Measurements from ENCODE around the gene FAM151B.
"Not testable (repeated sequence)": the region's sequence is repeated elsewhere in the genome, so short reads cannot be mapped to it uniquely, and the experiment has no call there.

The FAM151B gene

DNA sequence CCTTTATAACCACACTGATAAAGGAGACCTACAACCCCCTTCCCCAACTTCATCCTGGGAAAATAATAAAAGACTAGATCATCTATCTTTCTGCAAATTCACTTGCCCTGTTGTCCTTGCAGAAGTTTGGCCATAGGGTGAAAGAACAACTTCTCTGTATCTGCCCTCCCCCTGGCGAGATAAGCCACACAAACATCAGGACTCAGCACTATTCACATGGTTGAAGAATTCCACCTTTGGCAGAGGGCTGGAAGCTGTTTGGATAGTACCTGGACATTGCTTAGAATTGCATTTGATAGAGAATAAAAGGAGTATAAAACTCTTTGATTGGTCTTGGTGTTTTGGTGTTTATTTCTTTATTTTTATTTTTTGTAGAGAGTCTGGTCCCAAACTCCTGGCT lies 16.9 kb downstream of the FAM151B start:
- no peak for FAIRE-seq

DNA sequence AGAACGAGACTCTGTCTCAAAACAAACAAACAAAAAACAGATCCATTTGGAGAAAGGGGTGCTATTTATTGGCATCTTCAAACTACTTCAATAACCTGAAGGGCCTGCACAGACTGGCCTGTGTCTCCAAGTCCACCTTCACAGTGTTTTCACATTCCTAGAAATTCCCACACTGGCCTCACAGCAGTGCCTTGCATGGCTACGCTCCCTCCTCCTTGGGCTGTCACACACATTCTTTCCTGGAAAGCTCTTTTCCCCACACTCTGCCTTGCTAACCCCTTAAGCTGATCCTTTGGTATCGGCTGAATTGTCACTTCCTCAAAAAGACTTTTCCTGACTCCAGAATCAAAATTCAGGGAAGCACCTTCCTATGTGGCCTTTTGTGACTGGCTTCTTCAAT lies 19.8 kb downstream of the FAM151B start:
- FAIRE-seq, result no peak

DNA sequence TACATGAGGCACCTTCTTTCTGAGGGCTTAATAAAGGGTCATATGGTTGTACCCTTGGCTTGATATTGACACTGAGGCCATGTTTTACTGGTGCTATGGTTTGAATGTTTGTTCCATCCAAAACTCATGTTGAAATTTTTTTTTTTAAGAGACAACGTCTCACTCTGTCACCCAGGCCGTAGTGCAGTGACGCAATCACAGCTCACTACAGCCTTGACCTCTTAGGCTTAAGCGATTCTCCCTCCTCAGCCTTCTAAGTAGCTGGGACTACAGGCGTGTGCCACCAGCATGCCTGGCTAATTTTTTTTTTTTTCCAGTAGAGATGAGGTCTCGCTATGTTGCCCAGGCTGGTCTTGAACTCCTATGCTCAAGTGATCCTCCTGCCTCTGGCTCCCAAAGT lies 20.9 kb downstream of the FAM151B start:
- no peak for FAIRE-seq

DNA sequence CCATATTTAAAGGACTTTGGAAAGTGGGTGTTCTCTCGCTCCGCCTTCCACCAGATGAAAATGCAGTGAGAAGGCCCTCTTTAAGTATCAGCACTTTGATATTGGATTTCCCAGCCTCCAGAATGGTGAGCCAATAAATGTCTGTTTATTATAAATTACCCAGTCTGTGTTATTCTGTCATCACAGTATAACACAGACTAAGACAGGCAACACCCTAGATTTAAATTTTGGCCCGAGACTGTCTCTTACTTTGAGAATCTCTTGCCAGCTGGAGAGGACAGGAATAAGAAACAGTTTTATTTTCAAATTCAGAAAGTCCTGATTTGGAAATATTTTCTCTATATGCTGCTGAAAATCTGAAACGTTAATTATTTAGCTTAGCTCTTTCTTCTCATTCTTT lies 21.5 kb downstream of the FAM151B start:
- no peak for FAIRE-seq

DNA sequence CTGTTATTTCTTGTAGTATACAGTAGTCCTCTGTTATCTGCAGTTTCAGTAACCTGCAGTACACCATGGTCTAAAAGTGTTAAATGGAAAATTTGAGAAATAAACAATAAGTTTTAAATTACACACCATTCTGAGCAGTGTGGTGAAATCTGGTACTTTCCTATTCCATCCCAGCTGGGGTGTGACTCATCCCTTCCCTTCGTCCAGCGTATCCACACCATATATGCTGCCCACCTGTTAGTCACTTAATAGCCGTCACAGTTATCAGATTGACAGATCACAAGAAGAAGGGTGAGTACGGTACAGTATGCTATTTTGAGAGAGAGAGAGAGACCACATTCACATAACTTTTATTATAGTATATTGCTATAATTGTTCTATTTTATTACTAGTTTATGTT lies 28.9 kb downstream of the FAM151B start:
- FAIRE-seq, result no peak

DNA sequence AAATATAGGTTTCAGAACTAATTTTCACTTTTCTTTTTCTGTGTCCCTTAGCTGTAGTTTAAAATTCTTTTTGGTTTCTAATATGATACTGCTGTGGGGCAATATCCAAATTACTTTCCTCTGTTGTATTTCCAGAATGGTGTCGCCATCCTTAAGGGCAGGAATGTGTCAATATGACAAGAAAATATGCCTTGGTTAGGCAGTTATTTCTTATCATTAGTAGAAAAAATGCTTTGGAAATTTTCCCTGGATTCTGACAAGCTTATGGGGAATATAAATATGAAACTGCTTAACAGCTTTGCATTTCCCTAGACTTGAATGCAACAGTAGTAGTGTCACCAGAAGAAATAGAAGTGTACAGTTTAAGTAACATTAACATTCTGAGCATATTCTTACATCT lies 52.8 kb downstream of the FAM151B start:
- FAIRE-seq, result no peak

DNA sequence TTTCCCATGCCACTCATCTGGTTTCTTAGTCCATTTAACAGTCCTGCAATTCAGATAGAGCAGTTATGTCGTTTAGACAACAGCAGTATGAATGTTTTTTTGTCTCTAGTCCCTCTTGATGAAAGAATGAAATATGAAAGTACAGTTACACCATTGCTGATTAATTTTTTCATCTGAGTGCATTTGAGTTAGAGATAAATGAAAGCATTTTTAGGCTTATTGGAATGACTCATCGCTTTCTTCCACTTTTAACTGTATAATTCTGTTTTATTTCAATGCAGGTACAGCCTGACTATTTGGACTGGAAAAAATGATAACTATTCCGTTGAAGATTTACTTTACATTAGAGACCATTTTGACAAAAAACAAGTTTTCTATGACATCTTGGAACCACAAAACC lies 53.5 kb downstream of the FAM151B start:
- FAIRE-seq, result no peak

DNA sequence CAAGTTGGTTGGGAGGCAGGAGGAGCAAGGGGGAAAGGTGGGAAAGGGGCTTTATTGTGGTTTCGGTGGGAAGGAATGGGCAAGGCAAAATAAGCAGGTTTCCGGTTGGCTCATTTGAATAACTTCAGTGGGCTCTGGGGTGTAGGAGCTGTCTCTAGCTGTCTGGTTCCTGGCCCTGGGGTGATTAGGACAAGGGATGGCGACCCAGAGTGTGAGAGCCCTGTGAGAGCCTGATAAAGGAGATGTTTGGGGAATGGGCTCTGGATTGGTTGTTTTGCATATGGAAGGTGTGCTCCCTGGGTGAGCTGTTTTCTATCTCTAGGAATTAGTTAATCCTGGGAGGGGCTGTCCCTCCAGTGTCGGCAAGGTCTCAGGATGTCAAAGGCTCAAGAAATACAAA lies 66.7 kb downstream of the FAM151B start:
- no peak for FAIRE-seq

DNA sequence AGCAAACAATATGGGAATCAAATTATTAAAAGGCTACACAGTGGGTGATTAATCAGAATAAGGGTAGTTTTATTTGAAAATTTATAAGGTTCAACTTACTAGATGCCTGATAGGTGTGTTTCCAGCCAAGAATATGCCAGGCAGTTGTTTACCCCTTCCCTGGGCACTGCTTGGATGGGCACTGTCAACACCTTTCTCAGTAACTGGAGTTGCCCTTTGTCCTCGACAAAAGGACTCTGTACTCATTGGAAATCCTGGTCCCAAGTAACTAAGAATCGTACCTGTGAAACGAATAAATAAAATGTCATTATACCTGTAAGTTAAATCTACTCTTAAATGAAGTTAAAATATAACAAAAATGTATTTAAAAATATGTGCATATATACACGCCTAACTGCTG lies 67.2 kb downstream of the FAM151B start:
- no peak for FAIRE-seq

DNA sequence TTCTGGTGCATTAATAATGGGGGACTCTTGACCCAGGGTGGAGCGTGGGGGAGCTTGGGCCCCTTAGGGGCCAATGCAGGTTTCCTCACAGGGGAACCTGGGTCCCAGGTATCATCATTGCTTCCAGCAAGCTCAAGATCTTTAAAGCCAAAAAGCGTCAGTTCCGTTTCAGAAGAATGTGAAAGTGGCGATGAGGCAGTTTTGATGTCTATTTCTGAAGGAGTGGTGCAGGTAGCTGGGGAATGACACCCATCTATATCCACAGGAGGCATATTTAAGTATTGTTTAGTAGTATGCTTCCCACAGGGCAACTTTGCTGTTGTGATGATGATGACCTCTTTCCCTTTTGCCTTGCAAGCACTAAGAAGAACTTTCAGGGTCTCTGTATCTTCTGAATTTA lies 71.3 kb downstream of the FAM151B start:
- no peak for FAIRE-seq

DNA sequence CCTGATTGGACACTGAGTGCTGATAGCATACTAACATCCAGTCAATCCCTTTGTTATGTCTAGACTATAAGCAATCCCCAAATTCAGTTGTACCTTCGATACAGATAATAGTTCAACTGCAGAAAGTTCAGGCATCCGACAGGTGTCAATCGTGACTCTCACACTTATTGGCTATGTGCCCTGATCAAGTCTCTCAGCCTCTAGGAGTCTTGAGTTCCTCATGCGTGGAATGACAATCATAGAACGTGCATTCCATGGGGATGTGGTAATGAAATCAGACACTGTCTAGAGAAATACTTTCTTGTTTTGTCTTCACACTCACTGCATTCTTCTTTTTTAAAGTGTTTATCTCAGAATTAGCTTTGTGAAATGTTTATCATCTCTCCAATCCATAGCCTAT lies 77.4 kb downstream of the FAM151B start:
- no peak for FAIRE-seq

DNA sequence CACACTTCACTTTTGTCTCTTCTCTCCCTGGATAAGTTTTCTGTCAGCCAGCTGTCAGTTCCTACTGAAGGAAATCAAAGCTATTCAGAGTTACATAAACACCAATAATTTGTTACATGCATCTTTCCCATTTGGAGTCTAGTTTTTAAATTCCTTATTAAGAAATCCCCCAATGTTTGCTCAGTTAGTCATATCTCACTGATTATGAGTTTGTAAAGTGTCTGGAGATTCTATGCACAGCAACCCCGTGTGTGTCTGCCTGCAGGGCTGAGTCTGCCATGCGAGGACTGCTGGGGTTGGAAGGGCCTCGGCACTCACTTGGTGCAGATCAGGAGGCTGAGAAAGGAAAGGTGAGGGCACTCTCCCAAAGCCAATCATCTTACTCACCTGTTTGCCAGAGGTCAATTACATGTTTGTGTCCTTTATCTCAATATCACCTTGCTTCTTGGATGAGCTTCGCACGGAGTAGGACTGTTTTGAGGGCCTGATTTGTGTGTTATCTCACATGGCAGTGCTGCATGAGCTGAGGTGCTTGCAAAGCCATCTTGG lies 78.9 kb downstream of the FAM151B start:
- no peak for FAIRE-seq

DNA sequence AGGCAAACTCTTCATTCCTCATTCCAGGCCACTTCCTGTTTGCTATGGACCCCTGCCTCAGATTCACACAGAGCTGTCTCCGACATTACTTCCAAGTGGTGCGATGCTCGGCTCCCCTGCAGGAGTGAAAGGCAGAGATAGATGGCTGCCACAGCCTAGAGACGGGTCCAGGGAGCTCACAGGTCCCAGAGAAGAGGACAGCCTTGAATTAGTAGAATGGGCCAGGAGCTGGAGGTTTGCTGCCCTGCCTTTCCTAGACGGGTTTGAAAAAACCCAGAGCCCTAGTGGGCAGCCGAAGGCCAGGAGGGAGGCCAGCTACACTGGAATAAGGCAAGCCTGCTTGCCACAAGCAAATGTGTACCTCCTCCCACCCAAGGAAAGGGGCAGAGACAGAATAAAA lies 80.4 kb downstream of the FAM151B start:
- no peak for FAIRE-seq

DNA sequence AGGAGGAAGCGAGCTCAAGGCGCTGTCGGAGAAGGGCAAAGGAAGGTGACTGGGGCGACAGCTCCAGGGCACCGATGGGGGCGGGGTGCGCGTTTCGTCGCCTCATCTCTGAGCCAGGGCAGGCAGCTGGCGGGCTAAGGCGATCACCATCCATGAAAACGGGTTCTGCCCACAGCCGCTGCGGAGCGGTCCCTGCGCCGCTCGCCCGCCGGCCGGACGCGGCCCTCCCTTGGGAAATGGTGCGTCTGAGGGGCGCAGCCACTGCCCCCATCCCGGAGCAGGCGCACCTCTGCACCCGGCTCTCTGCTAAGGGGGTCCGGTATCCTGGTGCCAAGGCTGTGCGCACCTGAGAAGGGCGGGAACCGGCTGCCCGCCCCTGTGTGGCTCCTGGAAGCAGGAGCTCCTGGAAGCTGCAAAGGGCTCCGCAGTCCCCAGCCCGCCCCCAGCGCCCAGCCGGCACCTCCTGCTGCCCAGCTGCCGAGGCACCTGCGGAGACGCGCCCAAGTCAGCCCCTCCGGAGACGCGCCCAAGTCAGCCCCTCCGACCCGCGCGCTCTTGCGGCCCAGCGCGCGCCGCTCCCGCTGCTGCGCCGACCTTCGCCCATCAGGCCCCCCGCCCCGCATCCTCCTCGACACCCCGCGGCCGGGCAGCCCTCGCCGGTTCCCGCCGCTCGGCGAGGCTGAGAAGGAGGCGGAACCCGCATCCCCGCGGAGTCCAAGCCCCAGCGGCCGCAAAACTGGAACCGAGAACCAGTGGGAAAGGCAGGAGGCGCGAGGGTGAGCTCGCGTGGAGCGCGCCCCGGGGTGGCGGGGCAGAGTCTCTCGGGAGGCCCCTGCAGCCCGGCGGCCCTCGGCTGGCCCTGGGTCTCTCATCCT lies 81.4 kb downstream of the FAM151B start:
- no peak for FAIRE-seq

DNA sequence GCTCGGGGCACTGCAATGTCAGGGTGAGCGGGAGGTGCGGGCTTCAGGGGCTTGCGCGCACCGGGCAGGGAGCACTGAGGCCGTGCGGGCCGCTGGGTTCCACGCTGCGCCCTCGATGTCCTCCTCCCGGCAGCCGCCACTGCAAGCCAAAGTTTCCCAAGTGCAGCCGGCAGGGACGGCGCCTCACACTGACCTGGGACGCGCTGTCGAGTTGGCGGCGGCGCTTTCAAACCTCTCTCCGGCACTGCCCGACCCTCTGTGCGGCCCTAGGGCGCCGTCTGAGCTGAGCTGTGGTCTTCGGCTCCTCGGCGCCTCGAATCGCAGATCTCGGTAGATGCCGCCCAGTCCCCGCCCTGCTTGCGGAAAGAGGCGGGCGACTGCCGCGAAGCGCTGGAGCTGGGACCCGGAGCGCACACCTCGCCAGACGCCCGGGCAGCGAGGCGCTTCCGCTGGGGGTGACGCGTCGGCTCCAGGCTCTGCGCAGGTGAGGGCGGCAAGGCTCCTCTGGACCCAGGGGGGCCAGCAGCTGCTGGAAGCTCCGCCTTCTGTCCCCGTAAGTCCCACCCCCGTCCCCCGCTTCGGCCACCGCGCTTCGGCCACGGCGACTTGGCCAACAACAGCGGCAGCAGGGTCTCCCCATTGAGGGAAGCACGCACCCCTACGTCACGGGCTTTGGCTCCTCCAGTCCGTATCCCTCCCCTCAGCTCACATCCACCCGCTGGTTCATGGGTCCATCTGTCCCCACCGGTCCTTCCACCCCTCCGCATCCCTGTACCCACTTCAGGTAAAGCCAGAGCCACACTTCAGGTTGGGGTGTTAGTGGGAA lies 82.3 kb downstream of the FAM151B start, which contains the start of gene ANKRD34B:
ANKRD34B (minus strand) TSS at position 320 of the 826 bp plus-strand sequence. CDS start 10,261 bp downstream, outside the sequence.
- FAIRE-seq, result no peak

DNA sequence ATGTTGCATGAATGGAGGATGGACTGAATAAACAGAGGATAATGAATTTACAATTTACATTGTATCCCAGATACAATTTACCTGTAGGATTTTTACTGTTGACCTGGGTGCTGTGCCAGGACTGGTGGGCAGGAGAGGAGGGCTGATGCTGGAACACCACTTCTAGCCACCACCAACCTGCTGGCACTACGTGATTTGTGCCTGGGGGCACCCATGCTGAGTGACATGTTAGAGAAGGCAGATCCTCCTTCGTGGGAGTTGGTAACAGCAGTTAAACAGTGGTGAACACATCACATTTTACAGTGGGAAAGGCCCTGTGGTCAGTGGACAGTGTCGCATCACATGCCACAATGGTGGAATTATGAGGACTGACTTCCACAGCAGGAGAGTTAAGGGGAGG lies 85.2 kb downstream of the FAM151B start:
- FAIRE-seq, result no peak

DNA sequence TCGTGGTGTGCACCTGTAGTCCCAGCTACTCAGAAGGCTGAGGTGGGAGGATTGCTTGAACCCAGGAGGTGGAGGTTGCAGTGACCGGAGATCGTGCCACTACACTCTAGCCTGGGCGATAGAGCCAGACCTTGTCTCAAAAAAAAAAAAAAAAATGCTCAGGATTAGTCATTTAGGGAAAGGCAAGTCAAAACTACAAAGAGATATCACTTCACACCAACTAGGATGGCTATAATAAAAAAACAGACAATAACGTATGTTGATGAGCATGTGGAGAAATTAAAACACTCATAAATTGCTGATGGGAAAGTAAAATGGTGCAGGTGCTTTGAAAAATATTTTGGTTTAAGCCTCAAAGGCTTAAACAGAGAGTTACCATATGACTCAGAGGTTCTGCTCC lies 88.5 kb downstream of the FAM151B start:
- FAIRE-seq, result no peak

DNA sequence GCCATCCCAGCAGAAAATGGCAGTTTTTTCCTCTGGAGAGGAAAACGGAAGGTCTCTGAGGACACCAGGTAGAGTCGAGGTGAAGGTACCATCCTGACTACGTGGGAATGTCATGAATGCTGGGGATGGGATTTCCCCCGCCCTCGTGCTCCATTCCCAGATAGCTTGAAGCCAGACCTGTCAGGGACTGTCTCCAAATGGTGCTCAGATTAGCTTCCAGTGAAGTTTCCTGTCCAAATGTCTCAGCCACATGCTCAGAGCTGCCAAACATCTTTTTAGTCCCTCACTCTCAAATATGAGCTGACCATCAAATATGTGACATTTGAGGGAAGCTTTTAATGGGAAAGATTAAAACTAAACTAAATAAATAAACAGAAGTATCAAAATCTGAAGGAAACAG lies 89.8 kb downstream of the FAM151B start:
- FAIRE-seq, result no peak

DNA sequence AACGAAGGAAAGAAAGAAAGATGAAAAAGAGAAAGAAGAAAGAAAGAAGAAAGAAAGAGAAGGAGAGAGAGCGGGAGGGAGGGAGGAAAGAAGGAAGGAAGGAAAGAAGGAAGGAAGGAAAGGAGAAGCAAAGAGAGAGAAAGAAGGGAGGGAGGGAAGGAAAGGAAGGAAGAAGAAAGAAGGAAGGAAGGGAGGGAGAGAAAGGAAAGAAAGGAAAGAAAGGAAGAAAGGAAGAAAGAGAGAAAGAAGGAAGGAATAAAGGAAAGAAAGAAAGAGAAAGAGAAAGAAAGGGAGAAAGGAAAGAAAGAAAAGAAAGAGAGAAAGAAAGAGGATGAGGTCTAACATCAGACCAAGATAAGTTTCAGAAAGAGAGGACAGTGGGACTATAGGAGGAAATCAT lies 91.2 kb downstream of the FAM151B start:
- FAIRE-seq, result no peak

DNA sequence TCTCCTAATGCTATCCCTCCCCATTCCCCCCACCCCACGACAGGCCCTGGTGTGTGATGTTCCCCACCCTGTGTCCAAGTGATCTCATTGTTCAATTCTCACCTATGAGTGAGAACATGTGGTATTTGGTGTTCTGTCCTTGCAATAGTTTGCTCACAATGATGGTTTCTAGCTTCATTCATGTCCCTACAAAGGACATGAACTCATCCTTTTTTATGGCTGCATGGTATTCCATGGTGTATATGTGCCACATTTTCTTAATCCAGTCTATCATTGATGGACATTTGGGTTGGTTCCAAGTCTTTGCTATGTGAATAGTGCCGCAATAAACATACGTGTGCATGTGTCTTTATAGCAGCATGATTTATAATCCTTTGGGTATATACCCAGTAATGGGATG lies 92.4 kb downstream of the FAM151B start:
- FAIRE-seq, result not testable (repeated sequence)

DNA sequence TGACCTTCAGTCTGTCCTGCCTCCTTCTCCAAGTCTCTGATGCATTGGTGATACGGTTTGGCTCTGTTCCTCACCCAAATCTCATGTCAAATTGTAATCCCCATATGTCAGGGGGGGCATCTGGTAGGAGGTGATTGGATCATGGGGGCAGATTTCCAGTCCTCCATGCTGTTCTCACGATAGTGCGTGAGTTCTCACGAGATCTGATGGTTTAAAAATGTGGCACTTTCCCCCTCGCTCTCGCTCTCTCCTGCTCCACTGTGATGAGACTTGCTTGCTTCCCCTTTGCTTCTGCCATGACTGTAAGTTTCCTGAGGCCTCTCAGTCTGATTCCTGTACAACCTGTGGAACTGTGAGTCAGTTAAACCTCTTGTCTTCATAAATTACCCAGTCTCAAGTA lies 96.9 kb downstream of the FAM151B start:
- FAIRE-seq, result no peak

DNA sequence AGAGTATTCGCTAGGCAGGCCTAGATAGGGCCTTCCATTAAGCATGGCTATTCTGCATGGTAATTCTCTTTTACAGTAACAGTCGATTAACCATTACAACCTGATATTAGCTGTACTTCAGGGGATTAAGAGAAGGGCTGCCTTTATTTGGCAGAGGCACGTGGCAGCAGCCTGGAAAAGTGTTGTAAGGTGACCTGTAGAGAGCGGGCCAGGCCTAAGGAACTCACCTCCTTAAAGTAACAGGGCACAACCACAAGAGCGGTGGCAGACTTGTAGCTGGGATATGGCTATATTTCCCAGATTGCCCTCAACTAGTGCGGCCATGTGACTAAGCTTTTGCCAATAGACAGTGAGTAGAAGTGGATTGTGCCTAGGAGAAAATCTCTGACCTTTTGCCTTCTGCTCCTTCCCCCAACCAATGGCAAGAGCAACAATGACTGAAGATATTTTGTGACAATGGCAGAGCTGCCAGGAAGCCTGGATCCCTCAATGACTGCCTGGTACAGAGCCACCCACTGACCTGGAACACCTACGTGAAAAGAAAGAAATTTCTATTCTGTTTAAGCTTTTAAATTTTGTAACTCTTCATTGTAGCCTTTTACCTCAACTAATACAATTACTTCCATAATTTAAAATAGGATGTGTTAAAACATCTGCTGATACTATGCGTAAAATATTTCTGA lies 101.1 kb downstream of the FAM151B start:
- FAIRE-seq, result no peak

DNA sequence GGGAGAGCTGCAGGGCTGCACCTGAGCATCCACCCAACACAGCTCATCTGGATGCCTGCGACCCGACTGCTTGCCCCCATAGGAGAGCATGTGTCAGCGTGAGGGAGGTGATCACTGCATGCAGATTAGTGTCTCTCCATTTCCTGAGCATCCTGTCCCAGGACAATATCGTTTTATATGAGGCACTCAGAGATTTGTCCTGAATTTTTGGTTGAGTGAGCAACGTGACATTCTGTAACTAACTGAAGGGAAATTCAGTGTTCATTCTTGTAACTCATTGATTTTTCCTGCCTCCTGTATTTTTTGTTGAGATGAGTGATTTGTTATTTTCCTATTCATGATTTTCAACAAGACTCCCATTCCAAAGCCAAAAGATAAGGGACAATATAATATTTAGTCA lies 102.9 kb downstream of the FAM151B start:
- no peak for FAIRE-seq

Measured in islet of Langerhans (tissue), 1 donor.